ENCODE measurements around the gene SPRR5. TPM values are rescaled to one million over a fixed set of nuclear protein-coding genes. Genes with fewer than 3 reads are reported as not detected.

The SPRR5 gene
- total RNA-seq, 1 experiment from 2014 or later = not detected

DNA sequence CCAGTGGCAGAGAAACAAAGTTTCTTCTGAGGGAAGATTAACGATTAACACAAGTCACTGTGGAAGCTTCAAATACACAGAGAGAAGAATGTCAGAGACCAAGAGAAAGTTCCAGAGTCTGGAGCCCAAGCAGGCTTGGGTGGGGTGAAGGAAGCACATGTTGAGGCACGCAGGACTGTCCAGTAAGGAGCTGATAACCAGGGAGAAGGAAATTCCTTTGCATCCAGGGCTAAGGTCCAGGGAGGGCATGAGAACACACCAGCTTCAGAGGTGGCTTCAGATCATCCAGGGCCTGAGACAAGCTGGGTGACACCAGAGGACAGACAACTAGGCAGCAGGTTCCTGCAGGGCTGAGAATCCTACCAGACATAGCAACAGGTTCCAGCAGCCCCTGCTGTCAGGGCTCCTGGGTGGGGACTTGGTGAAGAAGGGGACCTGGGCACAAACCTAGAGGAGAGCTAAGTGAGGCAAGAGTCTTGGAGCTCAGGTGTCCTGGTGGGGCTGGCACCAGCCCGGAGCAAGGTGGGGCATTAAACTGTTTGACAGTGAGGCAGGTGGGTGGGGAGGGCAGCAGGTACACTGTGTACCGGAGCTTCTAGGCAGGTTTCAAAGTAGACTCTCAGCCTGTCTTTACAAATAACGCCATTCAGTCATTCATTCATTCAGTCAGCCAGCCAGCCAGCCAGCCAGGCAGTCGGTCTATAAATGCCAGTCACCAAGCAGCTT is 34.3 kb downstream of the SPRR5 start:
- no peak for DNase-seq (ENCODE audit: extremely low read depth, low read depth)

- no peak for DNase-seq (ENCODE audit: extremely low read depth, low read depth)
Observed at GRCh38 chr1:152982076-152982475, 35.1 kb downstream of the SPRR5 start.

DNA sequence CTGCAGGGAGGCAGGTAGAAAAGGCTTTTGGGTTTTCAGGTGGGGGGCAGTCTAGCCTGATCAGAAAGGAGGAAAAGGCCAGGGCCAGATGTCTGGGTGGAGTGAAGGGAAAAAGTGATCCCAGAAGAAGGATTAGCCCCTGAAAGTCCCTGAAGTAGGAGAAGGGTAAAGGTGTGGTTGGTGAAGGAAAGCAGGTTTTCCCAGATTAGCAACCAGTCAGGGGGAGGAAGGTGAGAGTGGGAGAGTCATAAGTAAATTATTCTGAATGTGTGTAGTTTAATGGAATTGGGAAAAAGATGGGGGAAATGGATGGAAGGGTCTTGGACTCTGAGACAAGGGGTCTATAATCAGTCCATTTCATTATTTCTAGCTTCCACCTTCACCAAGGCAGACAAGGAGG is 36.2 kb downstream of the SPRR5 start:
- no peak for DNase-seq (ENCODE audit: extremely low read depth, low read depth)

DNA sequence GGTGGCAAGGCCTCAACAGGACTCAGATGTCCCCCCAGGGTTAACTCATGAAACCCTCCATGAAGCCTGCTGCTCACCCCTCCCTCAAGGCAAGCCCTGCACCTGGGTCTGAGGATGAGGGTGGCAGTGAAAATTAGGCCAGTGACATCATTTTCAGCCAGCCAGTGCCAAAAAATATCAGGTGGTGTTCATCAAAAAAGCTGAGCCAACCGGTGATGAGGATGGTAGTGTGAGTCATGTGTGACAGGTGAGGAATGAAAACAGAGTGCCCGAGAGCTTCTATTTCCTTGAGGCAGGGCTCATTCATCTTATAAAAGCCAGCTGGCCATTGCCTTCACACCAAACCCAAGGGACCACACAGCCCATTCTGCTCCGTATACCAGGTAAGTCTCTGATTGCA is 36.7 kb downstream of the SPRR5 start, which contains the start of gene SPRR1A:
TSS of gene SPRR1A (plus strand) at position 339 of the 400 bp plus-strand sequence. CDS start 1,150 bp downstream, outside the sequence.
- no peak for DNase-seq (ENCODE audit: extremely low read depth, low read depth)

- DNase-seq (ENCODE audit: extremely low read depth, low read depth) = no peak
Observed at GRCh38 chr1:152986578-152986977, 39.6 kb downstream of the SPRR5 start.

- DNase-seq (ENCODE audit: extremely low read depth, low read depth) = no peak
Observed at GRCh38 chr1:152993186-152993585, 46.2 kb downstream of the SPRR5 start.

DNA sequence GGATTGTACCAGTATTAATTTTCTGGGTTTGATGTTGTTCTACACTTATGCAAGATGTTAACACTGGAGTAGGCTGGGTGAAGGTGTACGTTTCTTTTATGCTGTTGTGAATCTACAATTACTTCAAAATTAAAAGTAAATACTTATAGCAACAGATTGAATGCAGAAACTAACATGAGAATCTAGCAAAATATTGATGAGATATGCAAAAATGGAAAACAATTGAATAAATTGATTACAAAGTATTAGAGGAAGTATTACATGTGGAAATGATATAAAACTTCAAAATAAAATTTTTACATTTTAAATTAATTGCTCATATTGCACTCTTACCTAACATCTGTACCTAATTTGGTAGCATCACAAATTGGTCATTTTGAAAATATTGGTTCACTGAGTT is 48.8 kb downstream of the SPRR5 start:
- DNase-seq (ENCODE audit: extremely low read depth, low read depth) = no peak

GRCh38 chr1:152996633-152997400 is 49.8 kb downstream of the SPRR5 start:
- no peak for DNase-seq (ENCODE audit: extremely low read depth, low read depth)

DNA sequence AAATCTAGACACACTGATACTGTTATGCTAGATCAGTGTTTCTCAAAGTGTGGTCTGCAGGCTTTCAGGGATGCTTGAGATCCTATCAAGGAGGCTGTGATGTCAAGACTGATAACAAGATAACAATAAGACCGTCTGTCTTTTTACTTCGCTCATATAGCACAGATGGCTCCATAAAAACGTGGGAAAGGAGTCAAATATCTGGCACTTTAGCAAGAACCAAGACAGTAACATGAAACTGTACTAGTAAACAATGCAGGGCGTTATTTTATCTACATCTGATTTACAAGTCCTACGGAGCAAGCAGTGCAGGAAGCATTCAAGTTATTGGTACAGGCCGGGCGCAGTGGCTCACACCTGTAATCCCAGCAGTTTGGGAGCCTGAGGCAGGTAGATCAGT is 50.9 kb downstream of the SPRR5 start:
- DNase-seq (ENCODE audit: extremely low read depth, low read depth) = no peak

DNA sequence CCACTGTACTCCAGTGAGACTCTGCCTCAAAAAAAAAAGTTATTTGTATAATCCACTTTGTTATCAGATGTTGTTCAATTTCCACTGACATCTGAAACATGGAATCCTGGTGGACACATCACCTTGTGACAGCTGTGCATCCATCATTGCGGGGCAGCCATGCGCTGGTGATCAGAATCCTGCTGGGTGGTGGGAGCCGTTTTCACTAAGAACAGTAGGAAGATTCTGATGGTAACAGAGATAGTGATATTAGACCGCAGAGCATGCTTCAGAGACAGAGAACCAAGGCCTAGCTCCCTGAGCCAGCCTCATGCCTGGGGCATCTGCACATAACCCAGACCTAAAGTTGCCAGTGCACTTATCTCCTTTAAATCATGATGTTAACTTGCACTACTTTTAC is 51.5 kb downstream of the SPRR5 start:
- DNase-seq (ENCODE audit: extremely low read depth, low read depth) = no peak

Small RNAs within 50 kb of the gene (small RNA-seq; reads per million reads assigned to genes)
- 0 reads per million in 2 experiments for gene SPRR1A

Other genes with a start within 250 kb of the SPRR5 start
- not detected in 2 replicates for gene LCE2A, start 248.9 kb upstream of the SPRR5 start, total RNA-seq (2014; rRNA removed; shearing (Covaris generic))
- not detected in 2 replicates for gene LCE4A, start 239.0 kb upstream of the SPRR5 start, total RNA-seq (2014; rRNA removed; shearing (Covaris generic))
- not detected in 2 replicates for gene KPRP, start 189.2 kb upstream of the SPRR5 start, total RNA-seq (2014; rRNA removed; shearing (Covaris generic))
- gene LCE1F, start 172.1 kb upstream of the SPRR5 start, total RNA-seq (2014; rRNA removed; shearing (Covaris generic)) = not detected in 2 replicates
- not detected in 2 replicates for gene LCE1E, start 160.9 kb upstream of the SPRR5 start, total RNA-seq (2014; rRNA removed; shearing (Covaris generic))
- gene LCE1D, start 150.5 kb upstream of the SPRR5 start, total RNA-seq (2014; rRNA removed; shearing (Covaris generic)) = not detected in 2 replicates
- not detected in 2 replicates for gene LCE1C, start 140.6 kb upstream of the SPRR5 start, total RNA-seq (2014; rRNA removed; shearing (Covaris generic))
- not detected in 2 replicates for gene LCE1B, start 135.2 kb upstream of the SPRR5 start, total RNA-seq (2014; rRNA removed; shearing (Covaris generic))
- not detected in 2 replicates for gene LCE1A, start 119.7 kb upstream of the SPRR5 start, total RNA-seq (2014; rRNA removed; shearing (Covaris generic))
- gene LCE6A, start 104.3 kb upstream of the SPRR5 start, total RNA-seq (2014; rRNA removed; shearing (Covaris generic)) = not detected in 2 replicates
- not detected in 2 replicates for gene LCE7A, start 87.2 kb upstream of the SPRR5 start, total RNA-seq (2014; rRNA removed; shearing (Covaris generic))
- not detected in 2 replicates for gene SMCP, start 68.9 kb upstream of the SPRR5 start, total RNA-seq (2014; rRNA removed; shearing (Covaris generic))
- gene IVL, start 38.7 kb upstream of the SPRR5 start, total RNA-seq (2014; rRNA removed; shearing (Covaris generic)) = not detected in 2 replicates
- gene SPRR4, start 23.4 kb downstream of the SPRR5 start, total RNA-seq (2014; rRNA removed; shearing (Covaris generic)) = not detected in 2 replicates
- not detected in 2 replicates for gene SPRR1A, start 36.9 kb downstream of the SPRR5 start, total RNA-seq (2014; rRNA removed; shearing (Covaris generic))
- not detected in 2 replicates for gene SPRR3, start 54.5 kb downstream of the SPRR5 start, total RNA-seq (2014; rRNA removed; shearing (Covaris generic))
- gene SPRR1B, start 84.0 kb downstream of the SPRR5 start, total RNA-seq (2014; rRNA removed; shearing (Covaris generic)) = not detected in 2 replicates
- not detected in 2 replicates for gene SPRR2D, start 93.9 kb downstream of the SPRR5 start, total RNA-seq (2014; rRNA removed; shearing (Covaris generic))
- gene SPRR2A, start 110.3 kb downstream of the SPRR5 start, total RNA-seq (2014; rRNA removed; shearing (Covaris generic)) = not detected in 2 replicates
- not detected in 2 replicates for gene SPRR2B, start 124.4 kb downstream of the SPRR5 start, total RNA-seq (2014; rRNA removed; shearing (Covaris generic))
- not detected in 2 replicates for gene SPRR2E, start 147.3 kb downstream of the SPRR5 start, total RNA-seq (2014; rRNA removed; shearing (Covaris generic))
- not detected in 2 replicates for gene SPRR2F, start 166.3 kb downstream of the SPRR5 start, total RNA-seq (2014; rRNA removed; shearing (Covaris generic))
- not detected in 2 replicates for gene SPRR2G, start 203.7 kb downstream of the SPRR5 start, total RNA-seq (2014; rRNA removed; shearing (Covaris generic))